ENCODE measurements around the gene SMOC1. TPM values are rescaled to one million over a fixed set of nuclear protein-coding genes. Genes with fewer than 3 reads are reported as not detected.

SMOC1 gene
- total and polyA plus RNA-seq, 2 of the 8 experiments (the other 6 are each of a cell fraction or from before 2014, with no cell fraction given): 1.6 to 2.4 TPM

- TF ChIP-seq CBX5 (IDR thresholded peaks at IDR 0.05; ENCODE audit: low read depth, low read length) (no peak), POU5F1 (IDR thresholded peaks at IDR 0.05; ENCODE audit: low read depth, low read length) (no peak), EZH2 (IDR thresholded peaks at IDR 0.05; ENCODE audit: low read depth, low read length, severe bottlenecking) (no peak), KDM4A (IDR thresholded peaks at IDR 0.05; ENCODE audit: low read depth, low read length, severe bottlenecking) (no peak)
These were observed 170.4 kb downstream of the SMOC1 start (continued) for GRCh38 chr14:70049605-70050004.

All from H1 (cell line).